GM20431 (cell line): Measurements from ENCODE around the gene CASKIN1.

Experiments used
- in situ Hi-C: fragments of 300-500 bp; cut with MseI, MboI; formaldehyde crosslinking; loops from one replicate; pipeline ENCODE4 v1.15.0; 2020; ENCODE audit warnings: low sequenced_read_pairs; ENCODE audit not compliant: unreplicated experiment

Gene CASKIN1

GRCh38 chr16:2233872-2234812 lies 37.7 kb upstream of the CASKIN1 start:
- in situ Hi-C loops, result no loop called here

DNA sequence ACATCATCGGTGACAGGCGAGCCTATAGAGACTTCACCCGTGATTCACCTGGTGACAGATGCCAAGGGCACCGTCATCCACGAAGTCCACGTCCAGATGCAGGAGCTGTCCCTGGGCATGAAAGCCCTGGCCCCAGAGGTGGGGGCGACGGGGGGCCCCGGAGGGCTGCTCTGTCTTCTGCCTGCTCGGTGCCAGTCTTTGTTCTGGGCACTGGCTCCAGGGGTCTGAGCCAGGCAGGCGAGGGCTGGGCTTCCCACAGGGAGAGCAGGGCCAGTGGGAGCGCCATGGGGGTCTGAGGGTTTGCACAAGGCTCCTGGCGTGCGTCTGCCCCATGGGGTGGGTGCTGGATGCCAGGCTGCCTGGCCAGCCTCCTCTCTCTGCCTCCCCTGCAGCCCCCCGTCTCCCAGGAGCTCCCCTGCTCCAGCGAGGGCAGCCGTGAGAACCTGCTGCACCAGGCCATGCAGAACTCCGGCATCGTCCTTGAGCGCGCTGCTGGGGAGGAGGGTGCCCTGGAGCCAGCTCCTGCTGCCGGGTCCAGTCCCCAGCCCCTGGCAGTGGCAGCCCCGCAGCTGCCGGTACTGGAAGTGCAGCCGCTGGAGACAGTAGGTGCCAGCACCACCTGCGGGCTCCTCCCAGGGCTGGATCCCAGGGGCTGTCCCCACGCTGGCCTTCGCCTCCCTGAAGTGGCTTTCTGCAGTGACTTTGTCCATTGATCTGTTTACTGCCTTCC lies 36.8 kb upstream of the CASKIN1 start:
- in situ Hi-C loops, result no loop called here

- in situ Hi-C loops, result no loop called here
Measured at GRCh38 chr16:2232094-2232990, 35.9 kb upstream of the CASKIN1 start.

DNA sequence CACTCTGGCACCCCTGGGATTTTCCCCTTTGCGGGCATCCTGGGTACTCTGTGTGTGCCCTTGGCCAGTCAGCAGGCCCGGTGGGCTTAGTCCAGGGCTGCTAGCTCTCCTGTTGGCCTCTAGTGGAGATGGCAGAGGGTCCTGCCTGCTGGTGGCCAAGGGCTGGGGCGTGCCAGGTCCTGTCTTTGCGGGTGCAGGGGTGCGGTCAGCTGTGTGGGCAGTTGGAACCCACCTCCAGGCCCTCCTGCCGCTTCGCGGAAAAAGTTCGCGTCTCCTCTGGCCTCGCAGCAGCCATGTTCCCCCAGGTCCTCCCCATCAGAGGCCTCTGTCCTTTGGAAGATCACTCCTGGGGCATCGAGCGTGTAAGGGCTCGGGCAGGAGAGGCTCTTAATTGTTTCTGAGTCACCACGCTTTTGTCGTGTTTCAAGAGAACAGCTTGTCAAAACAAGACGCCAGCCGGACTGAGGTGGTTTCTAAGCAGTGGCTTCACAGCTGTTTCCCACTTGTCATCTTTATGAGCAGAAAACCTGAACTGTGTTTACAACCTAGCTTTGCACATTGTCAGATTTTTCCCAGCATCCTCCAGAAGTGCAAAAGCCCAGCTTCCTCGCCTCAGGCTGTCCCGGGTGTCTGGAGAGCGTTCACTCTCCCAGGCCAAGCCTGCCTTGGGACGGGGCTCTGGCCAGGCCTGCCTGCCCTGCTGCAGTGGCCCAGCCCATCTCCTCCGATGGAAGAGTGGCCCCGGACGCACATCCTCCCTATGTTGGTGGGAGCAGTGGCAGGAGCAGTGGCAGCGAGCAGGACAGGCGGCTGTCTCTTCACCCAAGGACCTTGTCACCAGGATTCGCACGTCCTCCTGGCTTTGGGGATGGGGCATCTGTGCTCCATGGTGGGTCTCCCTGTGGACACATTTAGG lies 34.9 kb upstream of the CASKIN1 start:
- in situ Hi-C loops, result no loop called here

GRCh38 chr16:2230376-2230775 lies 34.0 kb upstream of the CASKIN1 start:
- in situ Hi-C loops, result no loop called here

- in situ Hi-C loops, result no loop called here
Measured at GRCh38 chr16:2229632-2230250, 33.3 kb upstream of the CASKIN1 start.

DNA sequence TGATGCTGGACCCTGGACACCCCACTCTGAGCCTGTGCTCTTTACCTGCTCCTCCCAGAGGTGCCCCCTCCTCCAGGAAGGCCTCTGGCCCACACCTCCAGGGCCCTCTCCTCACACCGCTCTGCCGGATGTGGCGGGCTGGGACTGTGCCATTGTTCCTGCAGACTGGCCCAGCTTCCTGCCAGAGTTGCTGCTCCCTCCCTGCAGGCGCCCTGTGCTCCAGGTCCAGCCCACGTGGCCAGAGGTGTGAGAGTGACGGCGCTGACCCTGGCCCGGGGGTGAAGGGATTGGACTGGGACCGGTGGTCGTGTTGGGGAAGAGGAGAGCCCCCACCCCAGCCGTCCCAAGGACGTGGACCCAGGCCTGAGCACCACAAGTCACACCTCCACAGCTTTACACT lies 32.7 kb upstream of the CASKIN1 start:
- in situ Hi-C loops, result no loop called here

DNA sequence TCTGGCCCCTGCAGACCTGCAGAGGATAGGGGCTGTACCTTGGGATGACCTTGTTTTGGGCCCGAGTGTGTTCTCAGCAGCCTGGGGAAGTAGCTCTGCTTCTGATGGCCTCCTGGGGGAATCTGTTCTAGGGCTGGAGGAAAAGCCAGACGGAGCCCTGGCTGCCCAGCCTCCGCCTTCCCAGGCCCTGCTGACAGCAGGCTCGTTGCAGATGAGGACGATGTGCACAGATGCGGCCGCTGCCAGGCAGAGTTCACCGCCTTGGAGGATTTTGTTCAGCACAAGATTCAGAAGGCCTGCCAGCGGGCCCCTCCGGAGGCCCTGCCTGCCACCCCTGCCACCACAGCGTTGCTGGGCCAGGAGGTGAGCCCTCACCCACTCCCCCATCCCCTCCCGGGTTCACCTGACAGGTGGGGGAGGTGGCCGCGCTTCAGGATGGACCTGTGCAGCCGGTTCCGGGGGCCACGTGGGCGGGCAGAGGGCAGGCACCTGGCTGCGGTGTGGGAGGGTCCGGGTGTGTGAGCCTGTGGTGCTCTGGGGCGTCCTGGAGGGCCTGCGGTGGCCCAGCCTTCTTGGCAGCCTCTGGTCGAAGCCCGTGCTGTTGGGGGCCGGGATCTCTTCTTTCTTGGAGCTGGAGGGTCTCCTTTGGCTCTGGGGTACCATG lies 31.9 kb upstream of the CASKIN1 start:
- in situ Hi-C loops, result no loop called here

GRCh38 chr16:2226918-2227317 lies 30.5 kb upstream of the CASKIN1 start:
- in situ Hi-C loops, result no loop called here

DNA sequence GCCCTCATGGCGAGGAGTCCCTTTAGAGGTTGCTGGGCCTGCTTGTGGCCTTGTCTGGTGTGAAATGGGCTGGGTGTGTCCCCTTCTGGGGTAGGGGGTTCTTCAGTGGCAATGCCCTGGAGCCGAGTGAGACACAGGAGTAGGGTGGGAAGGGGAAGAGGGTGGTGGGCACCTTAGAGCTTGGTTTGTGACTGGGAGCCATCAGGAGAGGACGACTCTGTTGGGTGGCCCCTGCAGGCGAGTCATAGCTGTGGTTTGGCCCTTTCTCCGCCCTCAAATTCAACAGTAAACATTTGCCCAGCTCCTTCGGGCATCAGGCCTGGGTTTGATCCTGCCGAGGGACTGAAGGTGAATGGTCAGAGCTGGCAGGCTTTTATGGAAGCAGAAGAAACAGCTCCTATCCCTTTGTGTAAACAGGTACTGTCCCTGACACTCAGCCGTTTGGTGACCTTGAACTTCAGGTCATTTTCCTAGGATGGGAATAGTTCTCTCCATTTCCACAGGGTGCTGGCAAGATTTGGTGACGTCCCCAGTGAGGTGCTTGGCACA lies 29.9 kb upstream of the CASKIN1 start:
- in situ Hi-C loops, result no loop called here

- in situ Hi-C loops, result no loop called here
Measured at GRCh38 chr16:2223942-2224486, 27.6 kb upstream of the CASKIN1 start.

DNA sequence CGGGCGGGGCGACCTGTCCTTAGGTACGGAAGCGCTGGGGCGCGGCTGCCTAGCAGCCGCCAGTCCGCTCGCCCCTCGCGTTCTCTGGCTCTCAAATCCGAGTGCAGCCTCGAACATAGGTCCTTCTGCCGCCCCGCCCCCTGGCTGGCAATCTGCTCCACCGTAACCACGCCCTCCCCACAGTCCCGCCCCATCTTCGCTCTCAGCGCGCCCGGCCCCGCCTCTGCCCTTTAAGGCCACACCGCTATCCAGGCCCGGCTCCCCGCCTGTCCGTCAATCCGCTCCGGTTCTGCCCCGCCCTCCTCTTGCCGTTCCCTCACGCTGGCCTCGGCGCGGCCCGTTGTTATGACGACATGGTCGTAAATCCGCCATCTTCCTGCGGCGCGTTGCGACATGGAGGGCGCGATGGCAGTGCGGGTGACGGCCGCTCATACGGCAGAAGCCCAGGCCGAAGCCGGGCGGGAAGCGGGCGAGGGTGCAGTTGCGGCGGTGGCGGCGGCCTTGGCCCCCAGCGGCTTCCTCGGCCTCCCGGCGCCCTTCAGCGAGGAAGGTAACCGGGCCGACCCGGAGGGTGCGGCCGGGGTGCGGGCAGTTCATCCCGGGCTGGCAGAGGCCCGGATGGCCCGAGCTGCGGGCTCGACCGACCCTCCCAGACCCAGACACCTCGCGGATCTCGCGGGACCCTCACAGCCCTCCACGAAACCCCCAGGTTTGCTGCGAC lies 27.0 kb upstream of the CASKIN1 start, which contains the start of gene E4F1:
TSS of gene E4F1 (plus strand) at position 371 of the 721 bp plus-strand sequence. CDS start at position 394, 23 bp downstream.
- in situ Hi-C loops, result no loop called here

- in situ Hi-C loops, result no loop called here
Measured at GRCh38 chr16:2216330-2216729, 19.9 kb upstream of the CASKIN1 start.

- in situ Hi-C loops, result no loop called here
Measured at GRCh38 chr16:2214719-2214968, 18.2 kb upstream of the CASKIN1 start, which contains the start of gene PGP. Gene PGP, minus strand, starts transcription at chr16:2214840. Its CDS starts 63 bp downstream, at chr16:2214777.

DNA sequence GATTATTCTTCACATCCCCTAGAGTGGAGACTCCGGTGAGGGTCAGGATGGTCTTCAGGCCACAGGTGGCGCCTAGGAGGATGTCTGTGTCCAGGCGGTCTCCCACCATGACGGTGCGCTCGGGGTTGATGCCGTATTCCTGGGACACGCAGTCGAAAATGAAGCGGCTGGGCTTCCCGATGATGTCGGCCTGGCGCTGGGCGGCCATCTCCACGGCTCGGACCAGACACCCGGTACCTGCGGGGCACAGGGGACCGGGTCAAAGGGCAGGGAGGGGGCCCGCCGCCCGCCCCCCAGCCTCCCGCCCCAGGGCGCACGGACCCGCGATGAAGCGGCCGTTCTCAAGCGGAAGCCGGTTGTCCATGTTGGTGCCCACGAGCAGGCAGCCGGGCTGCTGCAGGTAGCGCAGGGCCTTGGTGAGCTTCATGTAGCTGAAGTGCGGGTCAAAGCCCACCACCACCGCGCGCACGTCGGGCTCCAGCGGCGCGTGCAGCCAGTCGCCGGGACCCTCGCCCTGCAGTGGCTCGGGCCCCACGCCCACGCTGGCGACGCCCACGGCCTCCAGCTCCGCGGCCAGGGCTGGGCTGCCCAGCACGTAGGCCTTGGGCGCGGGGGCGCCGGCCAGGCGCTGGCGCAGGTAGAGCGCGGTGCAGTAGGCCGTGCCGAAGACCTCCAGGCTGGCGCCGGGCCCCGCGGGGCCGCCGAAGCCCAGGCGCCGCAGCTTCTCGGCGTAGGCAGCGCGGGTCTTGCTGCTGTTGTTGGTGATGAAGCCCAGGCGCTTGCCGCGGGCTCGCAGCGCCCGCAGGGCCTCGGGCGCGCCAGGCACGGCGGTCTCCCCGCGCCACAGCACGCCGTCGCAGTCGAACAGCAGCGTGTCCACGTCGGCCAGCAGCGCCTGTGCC lies 17.7 kb upstream of the CASKIN1 start:
- in situ Hi-C loops, result no loop called here
